Stimulated activated CD8-positive, alpha-beta memory T cell treated with anti-CD3 and anti-CD28 coated beads, Interleukin-12 subunit alpha, Interleukin-12 subunit beta, amount 100 ng/mL, for 24 hours (primary cell): ENCODE measurements around the gene FOXS1.

Source experiments
- DNase-seq: peaks from one replicate; pipeline ENCODE4 v3.0.0-alpha.2; 2020; ENCODE audit errors: extremely low read depth

FOXS1 gene

DNA sequence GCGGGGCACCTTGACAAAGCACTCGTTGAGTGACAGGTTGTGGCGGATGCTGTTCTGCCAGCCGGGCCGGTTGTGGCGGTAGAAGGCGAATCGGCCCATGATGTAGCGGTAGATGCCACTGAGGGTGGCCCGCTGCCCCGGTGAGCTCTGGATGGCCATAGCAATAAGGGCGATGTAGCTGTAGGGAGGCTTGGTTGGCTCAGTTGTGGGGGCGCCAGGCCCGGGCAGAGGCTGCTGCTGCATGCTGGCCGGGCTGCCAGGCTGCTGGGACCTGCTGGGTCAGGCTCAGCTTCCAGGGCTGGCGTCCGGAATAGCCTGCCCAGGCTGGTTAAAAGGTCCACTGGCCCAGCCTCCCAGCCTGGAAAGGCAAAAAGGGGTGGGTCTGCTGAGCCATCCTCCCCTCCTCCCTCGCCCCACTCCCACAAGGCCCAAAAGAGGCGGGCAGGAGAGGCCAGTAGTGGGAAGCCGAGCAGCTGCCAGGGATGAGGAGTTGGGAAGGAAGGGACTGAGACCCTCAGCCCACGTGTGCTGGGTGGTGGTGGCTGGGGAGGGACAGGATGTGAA lies at the start of gene FOXS1:
TSS of gene FOXS1 (minus strand) at position 305 of the 564 bp plus-strand sequence. CDS start at position 243, 62 bp downstream.
- DNase-seq, result no peak

DNA sequence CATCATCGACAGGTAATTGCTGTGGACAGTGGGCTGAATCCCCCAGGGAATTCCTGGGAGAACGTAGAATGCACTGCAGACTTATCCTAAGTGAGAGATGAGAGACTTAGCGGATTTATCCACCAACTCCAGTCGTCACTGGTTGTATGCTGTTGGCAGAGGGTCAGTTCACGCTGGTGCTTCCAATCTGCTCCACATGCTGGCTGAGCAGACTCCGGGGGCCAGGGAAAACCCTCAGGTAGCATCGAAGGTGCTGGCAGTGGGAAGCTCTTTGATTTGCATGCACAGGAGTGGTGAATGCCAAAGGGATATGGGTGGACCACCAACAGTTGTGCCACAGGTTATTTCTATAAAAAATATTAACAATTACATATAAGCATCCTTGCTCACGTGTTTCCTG lies 45.2 kb upstream of the FOXS1 start:
- no peak for DNase-seq

- DNase-seq, result no peak
Observed at GRCh38 chr20:31883829-31884228, 38.4 kb upstream of the FOXS1 start.

DNA sequence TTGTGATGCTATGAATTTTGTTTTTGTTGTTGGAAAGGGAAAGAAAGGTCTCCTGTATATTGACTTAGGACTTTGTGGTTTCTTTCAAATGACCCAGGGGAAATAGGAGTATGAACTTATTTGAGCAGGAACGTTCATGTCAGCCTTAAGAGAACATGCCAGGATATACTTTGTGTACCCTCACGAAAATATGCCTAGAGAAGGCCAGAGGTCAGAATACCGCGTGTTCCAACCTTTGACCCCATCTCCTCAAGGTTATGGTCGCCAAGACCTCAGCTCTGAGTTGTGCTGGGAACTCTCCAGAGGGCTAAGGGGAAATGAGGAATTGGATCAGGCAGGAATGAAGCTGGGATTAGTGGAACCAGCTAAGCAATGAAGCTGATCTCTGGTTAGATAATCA lies 36.5 kb upstream of the FOXS1 start:
- DNase-seq, result no peak

DNA sequence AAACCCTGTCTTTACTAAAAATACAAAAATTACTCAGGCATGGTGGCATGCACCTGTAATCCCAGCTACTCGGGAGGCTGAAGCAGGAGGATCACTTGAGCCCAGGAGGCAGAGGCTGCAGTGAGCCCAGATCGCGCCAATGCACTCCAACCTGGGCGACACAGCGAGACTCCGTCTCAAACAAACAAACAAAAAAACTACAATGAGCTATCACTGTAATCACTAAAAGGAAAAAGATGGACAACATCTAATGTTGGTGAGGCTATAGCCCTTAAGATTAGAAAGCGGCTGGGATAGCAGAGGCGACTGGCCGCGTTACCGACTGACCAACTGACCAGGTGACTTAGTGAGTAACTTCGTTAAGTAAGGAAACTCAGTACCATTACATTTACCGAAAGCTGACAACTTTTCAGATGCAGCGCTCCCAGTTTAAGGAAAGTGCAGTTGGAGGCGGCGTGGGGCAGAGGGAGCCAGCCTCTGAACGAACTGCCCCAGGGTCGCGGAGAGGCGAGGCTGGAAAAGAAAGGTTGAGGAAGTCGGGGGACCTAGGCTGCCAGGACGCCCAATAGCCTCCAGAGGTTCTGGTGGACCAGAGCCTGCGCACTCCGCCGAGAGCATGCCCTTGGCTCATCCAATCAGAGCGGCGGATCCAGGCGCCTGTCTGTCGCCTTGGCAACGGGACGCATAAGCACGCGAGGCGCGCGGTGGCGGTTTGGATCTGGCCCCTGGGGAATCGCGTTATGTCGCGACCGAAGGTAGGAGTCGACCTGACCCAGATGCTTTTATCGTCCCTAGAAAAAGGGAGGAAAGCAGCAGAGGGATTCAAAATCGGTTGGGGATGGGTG lies 34.0 kb upstream of the FOXS1 start:
- peak; percentile 63 for DNase-seq

- no peak for DNase-seq
Observed at GRCh38 chr20:31877684-31878083, 32.3 kb upstream of the FOXS1 start.

GRCh38 chr20:31875671-31876070 lies 30.3 kb upstream of the FOXS1 start:
- DNase-seq, result no peak

DNA sequence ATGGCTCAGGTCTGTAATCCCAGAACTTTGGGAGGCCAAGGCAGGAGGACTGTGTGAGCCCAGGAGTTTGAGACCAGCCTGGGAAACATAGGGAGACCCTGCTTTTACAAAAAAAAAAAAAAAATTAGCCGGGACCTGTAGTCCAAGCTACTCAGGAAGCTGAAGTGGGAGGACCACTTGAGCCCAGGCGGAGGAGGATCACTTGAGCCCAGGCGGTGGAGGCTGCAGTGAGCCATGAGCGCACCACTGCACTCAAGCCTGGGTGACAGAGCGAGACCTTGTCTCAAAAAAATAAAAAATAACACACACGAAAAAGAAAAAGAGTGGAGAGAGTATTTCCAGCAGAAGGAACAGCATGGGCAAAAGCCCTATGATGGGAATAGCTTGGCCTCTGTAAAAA lies 27.0 kb upstream of the FOXS1 start:
- DNase-seq, result no peak

- DNase-seq, result no peak
Observed at GRCh38 chr20:31871618-31871954, 26.2 kb upstream of the FOXS1 start.

DNA sequence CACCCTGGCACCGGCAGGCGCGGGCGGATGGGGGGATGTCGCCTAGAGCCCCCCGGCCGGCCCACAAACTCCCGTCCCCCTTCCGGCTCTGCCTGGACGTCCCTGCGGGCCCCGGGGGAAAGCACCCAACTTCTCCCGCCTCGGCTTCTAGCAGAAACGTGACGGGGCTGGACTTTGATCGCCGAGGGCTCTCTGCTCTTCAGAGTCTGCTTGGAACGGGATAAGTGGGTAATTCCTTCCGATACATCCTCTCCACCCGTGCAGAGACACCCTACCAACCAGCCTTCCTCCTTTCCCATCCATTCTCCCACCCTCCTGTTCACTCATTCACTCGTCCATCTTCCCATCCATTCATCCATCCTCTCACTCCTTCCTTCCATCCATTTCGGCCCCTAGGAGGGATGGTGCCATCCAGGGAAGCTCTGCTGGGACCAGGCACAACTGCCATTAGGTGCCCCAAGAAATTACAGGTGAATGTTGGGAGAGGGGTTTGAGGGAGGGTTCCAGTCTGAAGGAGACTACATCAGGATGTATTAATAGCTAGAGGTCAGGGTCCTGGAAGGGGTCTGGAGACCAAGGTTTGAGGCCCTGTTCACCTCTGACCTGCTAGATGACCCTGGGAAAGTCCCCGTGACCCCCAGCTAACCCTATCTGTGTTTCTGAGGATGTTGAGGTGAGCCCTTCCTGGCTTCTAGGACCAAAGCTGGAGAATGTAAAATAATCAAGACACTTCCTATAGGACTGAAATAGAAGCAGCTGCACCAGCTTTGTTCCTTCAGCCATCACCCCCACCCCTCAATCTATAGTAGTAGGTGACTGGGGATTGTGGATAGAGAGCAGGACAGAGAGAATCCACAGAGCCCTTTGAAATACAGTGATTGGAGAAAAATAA lies 25.6 kb upstream of the FOXS1 start:
- no peak for DNase-seq

GRCh38 chr20:31869942-31870725 lies 24.7 kb upstream of the FOXS1 start, which contains the start of the genes DUSP15 and TTLL9:
Gene DUSP15, minus strand, starts transcription at chr20:31870527. Its CDS starts 190 bp downstream, at chr20:31870337.
Gene TTLL9, plus strand, starts transcription at chr20:31870634. Its CDS starts 493 bp downstream, at chr20:31871127.
- DNase-seq, result no peak

GRCh38 chr20:31869673-31869941 lies 24.2 kb upstream of the FOXS1 start:
- DNase-seq, result no peak

GRCh38 chr20:31868853-31869672 lies 23.7 kb upstream of the FOXS1 start:
- no peak for DNase-seq

DNA sequence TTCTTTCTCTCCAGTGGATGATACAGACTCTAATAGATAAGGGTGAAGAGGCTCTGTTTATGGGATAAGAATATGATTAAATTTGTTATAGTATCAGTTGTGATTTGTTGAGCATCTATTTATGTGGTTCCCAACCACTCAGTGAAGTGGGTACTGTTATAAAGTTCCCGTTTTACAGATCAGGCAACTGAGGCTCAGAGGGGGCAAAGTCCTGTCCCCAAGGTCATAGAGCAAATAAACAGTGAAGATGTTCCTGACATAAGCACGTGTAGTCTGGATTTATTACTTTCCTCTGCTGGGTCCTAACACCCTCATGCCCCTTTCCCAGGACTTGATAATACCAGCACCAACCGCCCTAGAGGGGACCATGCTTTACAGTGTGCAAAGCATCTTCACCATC lies 20.8 kb upstream of the FOXS1 start:
- no peak for DNase-seq

- no peak for DNase-seq
Observed at GRCh38 chr20:31864521-31865400, 19.4 kb upstream of the FOXS1 start.

- DNase-seq, result no peak
Observed at GRCh38 chr20:31863296-31864085, 18.1 kb upstream of the FOXS1 start.

DNA sequence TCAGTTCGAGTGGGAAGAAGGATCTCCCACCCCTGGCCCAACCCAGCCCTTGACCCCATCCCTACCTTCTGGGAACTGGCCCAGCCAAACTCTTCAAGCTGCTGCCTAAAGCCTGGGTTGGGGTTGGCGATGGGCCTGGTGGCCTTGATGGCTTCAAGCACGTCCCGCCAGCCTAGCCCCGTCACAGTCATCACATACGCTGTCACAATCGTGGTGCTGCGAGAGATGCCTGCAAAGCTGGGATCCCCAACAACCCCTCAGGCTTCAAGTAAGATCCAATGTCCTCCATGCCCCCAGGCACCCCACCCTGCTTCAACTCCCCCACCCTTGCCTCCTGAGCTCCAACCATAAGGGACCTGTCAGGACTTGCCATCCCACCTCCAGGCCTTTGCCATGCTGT lies 17.1 kb upstream of the FOXS1 start:
- DNase-seq, result no peak

GRCh38 chr20:31862157-31862470 lies 16.7 kb upstream of the FOXS1 start:
- DNase-seq, result no peak
